Measurements from ENCODE around the gene SLC46A1.

SLC46A1 gene

DNA sequence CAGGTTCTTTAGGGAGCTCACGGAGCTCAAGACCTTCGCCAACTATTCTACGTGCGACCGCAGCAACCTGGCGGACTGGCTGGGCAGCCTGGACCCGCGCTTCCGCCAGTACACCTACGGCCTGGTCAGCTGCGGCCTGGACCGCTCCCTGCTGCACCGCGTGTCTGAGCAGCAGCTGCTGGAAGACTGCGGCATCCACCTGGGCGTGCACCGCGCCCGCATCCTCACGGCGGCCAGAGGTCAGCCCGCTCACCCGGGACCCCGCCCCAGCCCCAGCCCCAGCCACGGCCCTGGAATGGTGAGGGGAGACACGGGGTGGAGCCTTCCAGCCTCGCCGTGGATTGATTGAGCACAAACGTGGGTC is 21.0 kb downstream of the SLC46A1 start:
- TF ChIP-seq EZH2phosphoT487 (IDR thresholded peaks at IDR 0.05; ENCODE audit: low read length) (no peak), EZH2 (optimal IDR thresholded peaks at IDR 0.05; ENCODE audit: low read depth, low read length) (no peak)
- TF ChIP-seq, protein P1, sequence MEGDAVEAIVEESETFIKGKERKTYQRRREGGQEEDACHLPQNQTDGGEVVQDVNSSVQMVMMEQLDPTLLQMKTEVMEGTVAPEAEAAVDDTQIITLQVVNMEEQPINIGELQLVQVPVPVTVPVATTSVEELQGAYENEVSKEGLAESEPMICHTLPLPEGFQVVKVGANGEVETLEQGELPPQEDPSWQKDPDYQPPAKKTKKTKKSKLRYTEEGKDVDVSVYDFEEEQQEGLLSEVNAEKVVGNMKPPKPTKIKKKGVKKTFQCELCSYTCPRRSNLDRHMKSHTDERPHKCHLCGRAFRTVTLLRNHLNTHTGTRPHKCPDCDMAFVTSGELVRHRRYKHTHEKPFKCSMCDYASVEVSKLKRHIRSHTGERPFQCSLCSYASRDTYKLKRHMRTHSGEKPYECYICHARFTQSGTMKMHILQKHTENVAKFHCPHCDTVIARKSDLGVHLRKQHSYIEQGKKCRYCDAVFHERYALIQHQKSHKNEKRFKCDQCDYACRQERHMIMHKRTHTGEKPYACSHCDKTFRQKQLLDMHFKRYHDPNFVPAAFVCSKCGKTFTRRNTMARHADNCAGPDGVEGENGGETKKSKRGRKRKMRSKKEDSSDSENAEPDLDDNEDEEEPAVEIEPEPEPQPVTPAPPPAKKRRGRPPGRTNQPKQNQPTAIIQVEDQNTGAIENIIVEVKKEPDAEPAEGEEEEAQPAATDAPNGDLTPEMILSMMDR (IDR thresholded peaks at IDR 0.05; ENCODE audit: low read length) = no peak
- DNase-seq = no peak
- Histone ChIP-seq H4K20me1 (ENCODE audit: insufficient read depth, low read length) (no peaks in the 10 kb centered on the region), H3K79me2 (ENCODE audit: low read length) (no peaks in the 10 kb centered on the region), H3K9me2 (replicated peaks; ENCODE audit: insufficient read depth, low read length) (no peaks in the 10 kb centered on the region), H3F3A (ENCODE audit: insufficient read depth, low read length) (no peaks in the 10 kb centered on the region), H2AFZ (ENCODE audit: low read length) (peak overlapping the region; percentile 87), H3K4me3 (ENCODE audit: low read length) (peak overlapping the region; percentile 64), H3K4me2 (ENCODE audit: low read depth, low read length) (peak overlapping the region; percentile 85), H3K9me3 (replicated peaks; ENCODE audit: insufficient read depth, low read length) (no peaks in the 10 kb centered on the region), H3K4me1 (ENCODE audit: low read length) (no peaks in the 10 kb centered on the region), H3K9ac (ENCODE audit: low read length) (peak overlapping the region; percentile 47; the same call in 1 of the 2 replicates), H3K36me3 (replicated peaks; ENCODE audit: insufficient read depth, low read length) (no peaks in the 10 kb centered on the region), H3K27ac (ENCODE audit: low read length) (no peak overlapping the region), H3K27me3 (replicated peaks; ENCODE audit: insufficient read depth, low read length) (no peaks in the 10 kb centered on the region)

DNA sequence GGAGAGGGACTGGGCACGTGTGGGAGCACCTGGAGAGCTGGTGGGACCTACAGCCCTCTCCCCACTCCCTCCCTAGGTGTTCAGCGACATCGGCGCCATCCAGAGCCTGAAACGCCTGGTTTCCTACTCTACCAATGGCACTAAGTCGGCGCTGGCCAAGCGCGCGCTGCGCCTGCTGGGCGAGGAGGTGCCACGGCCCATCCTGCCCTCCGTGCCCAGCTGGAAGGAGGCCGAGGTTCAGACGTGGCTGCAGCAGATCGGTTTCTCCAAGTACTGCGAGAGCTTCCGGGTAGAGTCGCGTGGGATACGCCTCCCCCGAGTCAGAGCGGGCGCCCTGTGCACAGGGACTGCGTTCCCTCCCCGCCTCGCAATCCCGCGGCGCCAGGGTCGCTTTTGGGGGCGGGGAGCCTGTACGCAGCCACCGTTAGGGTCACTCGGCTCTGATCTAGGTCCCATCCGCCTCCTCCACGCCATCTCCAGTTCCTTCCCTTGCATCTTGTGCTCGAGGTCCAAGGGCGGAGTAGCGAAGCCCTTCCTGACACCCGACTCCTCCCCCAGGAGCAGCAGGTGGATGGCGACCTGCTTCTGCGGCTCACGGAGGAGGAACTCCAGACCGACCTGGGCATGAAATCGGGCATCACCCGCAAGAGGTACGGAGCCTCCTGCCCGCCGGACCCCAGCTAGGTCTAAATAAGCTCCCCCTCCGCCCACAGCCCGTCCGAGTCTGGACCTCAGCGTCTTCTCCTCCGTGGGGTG is 21.6 kb downstream of the SLC46A1 start:
- Histone ChIP-seq H3F3A (ENCODE audit: insufficient read depth, low read length) (no peaks in the 10 kb centered on the region), H3K9me2 (replicated peaks; ENCODE audit: insufficient read depth, low read length) (no peaks in the 10 kb centered on the region), H3K4me3 (ENCODE audit: low read length) (peak overlapping the region; percentile 64), H4K20me1 (ENCODE audit: insufficient read depth, low read length) (no peaks in the 10 kb centered on the region), H3K4me1 (ENCODE audit: low read length) (no peaks in the 10 kb centered on the region), H3K9ac (ENCODE audit: low read length) (peak overlapping the region; percentile 47; the same call in 1 of the 2 replicates), H2AFZ (ENCODE audit: low read length) (peak overlapping the region; percentile 87), H3K27me3 (replicated peaks; ENCODE audit: insufficient read depth, low read length) (no peaks in the 10 kb centered on the region), H3K27ac (ENCODE audit: low read length) (no peak overlapping the region), H3K4me2 (ENCODE audit: low read depth, low read length) (peak overlapping the region; percentile 85), H3K79me2 (ENCODE audit: low read length) (no peaks in the 10 kb centered on the region), H3K9me3 (replicated peaks; ENCODE audit: insufficient read depth, low read length) (no peaks in the 10 kb centered on the region), H3K36me3 (replicated peaks; ENCODE audit: insufficient read depth, low read length) (no peaks in the 10 kb centered on the region)
- peak; percentile 35 for DNase-seq
- TF ChIP-seq EZH2 (optimal IDR thresholded peaks at IDR 0.05; ENCODE audit: low read depth, low read length) = no peak
- TF ChIP-seq, protein P1 (IDR thresholded peaks at IDR 0.05; ENCODE audit: low read length) = no peak
- no peak for TF ChIP-seq EZH2phosphoT487 (IDR thresholded peaks at IDR 0.05; ENCODE audit: low read length)

DNA sequence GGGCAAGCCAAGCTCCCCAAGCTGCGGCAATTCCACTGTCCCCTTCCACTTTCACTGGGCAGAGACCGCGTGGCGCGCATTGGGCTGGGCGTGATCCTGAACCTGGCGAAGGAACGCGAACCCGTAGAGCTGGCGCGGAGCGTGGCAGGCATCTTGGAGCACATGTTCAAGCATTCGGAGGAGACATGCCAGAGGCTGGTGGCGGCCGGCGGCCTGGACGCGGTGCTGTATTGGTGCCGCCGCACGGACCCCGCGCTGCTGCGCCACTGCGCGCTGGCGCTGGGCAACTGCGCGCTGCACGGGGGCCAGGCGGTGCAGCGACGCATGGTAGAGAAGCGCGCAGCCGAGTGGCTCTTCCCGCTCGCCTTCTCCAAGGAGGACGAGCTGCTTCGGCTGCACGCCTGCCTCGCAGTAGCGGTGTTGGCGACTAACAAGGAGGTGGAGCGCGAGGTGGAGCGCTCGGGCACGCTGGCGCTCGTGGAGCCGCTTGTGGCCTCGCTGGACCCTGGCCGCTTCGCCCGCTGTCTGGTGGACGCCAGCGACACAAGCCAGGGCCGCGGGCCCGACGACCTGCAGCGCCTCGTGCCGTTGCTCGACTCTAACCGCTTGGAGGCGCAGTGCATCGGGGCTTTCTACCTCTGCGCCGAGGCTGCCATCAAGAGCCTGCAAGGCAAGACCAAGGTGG is 24.7 kb downstream of the SLC46A1 start:
- Histone ChIP-seq H2AFZ (ENCODE audit: low read length) (no peak overlapping the region), H3F3A (ENCODE audit: insufficient read depth, low read length) (no peaks in the 10 kb centered on the region), H3K36me3 (replicated peaks; ENCODE audit: insufficient read depth, low read length) (no peaks in the 10 kb centered on the region), H4K20me1 (ENCODE audit: insufficient read depth, low read length) (no peaks in the 10 kb centered on the region), H3K27me3 (replicated peaks; ENCODE audit: insufficient read depth, low read length) (no peaks in the 10 kb centered on the region), H3K27ac (ENCODE audit: low read length) (no peak overlapping the region), H3K4me3 (ENCODE audit: low read length) (no peak overlapping the region), H3K4me1 (ENCODE audit: low read length) (no peaks in the 10 kb centered on the region), H3K9me2 (replicated peaks; ENCODE audit: insufficient read depth, low read length) (no peaks in the 10 kb centered on the region), H3K9me3 (replicated peaks; ENCODE audit: insufficient read depth, low read length) (no peaks in the 10 kb centered on the region), H3K9ac (ENCODE audit: low read length) (no peak overlapping the region), H3K79me2 (ENCODE audit: low read length) (no peaks in the 10 kb centered on the region), H3K4me2 (ENCODE audit: low read depth, low read length) (no peak overlapping the region)
- no peak for DNase-seq
- TF ChIP-seq EZH2phosphoT487 (IDR thresholded peaks at IDR 0.05; ENCODE audit: low read length) = no peak
- TF ChIP-seq, protein P1 (IDR thresholded peaks at IDR 0.05; ENCODE audit: low read length) = 0 out of 2 replicates have a peak, but pooled peaks have one; percentile 4

All from MM.1S (cell line).